ENCODE measurements around the gene EPS8.

The EPS8 gene

DNA sequence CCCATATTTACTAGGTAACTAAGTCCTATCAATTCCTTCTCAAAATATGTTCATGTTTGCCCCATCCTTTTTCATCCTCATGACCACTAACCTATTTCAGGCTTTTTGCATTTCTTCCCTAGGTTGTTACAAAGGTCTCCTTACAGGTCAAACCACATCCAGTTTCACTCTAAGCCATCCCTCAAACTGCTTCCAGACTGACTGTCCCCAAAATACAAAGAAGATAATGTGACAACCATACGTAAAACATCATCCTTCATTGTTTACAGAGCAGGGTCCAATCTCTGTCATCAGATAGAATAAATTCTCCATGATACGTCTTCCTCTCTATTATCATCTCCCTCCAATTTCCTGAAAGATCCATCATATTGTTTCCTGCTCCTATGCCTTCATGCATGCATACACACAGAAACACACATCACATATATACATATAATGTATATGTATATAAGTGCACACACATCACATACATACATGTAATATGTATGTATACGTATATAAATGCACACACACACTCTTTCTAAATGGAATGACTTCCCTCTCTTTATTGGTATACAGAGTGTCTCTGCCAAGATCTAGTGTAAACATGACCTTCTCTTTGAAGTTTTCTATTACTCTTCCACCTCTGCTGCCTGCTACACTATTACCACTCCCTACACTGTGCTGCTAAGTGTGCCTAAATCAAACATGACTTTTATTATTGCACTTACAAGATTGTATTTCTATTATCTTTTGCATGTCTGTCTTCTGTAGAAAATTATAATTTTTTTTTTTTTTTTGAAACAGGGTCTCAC, 30.7 kb upstream of the EPS8 start:
- Histone ChIP-seq H3K27me3 (replicated peaks; ENCODE audit: control insufficient read depth, insufficient read depth, low read length) (no peaks in the 10 kb centered on the region), H3K4me3 (replicated peaks; ENCODE audit: low read depth, low read length) (no peak overlapping the region), H3K36me3 (ENCODE audit: control insufficient read depth, insufficient read depth, low read length) (no peaks in the 10 kb centered on the region)
- TF ChIP-seq, protein P1, sequence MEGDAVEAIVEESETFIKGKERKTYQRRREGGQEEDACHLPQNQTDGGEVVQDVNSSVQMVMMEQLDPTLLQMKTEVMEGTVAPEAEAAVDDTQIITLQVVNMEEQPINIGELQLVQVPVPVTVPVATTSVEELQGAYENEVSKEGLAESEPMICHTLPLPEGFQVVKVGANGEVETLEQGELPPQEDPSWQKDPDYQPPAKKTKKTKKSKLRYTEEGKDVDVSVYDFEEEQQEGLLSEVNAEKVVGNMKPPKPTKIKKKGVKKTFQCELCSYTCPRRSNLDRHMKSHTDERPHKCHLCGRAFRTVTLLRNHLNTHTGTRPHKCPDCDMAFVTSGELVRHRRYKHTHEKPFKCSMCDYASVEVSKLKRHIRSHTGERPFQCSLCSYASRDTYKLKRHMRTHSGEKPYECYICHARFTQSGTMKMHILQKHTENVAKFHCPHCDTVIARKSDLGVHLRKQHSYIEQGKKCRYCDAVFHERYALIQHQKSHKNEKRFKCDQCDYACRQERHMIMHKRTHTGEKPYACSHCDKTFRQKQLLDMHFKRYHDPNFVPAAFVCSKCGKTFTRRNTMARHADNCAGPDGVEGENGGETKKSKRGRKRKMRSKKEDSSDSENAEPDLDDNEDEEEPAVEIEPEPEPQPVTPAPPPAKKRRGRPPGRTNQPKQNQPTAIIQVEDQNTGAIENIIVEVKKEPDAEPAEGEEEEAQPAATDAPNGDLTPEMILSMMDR (IDR thresholded peaks at IDR 0.05; ENCODE audit: insufficient read depth, low read length, poor library complexity, severe bottlenecking) = no peak
- no peak for DNase-seq (ENCODE audit: extremely low read depth, insufficient read length)

DNA sequence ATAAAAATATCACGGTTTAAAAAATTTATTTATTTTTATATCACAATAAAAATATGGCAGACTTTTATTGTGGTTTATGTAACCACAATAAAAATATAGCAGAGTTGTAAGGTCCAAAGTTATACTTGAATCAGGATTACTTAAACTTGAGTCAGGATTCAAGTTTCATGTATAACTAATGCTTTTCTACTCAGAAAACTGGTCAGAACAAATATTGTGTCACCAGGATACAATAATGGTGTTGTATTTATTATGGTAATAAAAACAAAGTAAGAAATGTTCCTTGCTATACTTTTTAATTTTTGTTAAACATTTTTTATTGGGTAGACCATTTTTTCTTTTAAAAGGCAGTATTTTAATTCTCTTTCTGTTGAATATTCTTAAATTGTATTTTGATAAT, 29.2 kb upstream of the EPS8 start:
- H3K27me3 ChIP-seq (replicated peaks; ENCODE audit: control insufficient read depth, insufficient read depth, low read length) = no peaks in the 10 kb centered on the region
- no peaks in the 10 kb centered on the region for H3K36me3 ChIP-seq (ENCODE audit: control insufficient read depth, insufficient read depth, low read length)
- TF ChIP-seq, protein P1 (IDR thresholded peaks at IDR 0.05; ENCODE audit: insufficient read depth, low read length, poor library complexity, severe bottlenecking) = no peak
- no peak overlapping the region for H3K4me3 ChIP-seq (replicated peaks; ENCODE audit: low read depth, low read length)
- no peak for DNase-seq (ENCODE audit: extremely low read depth, insufficient read length)

DNA sequence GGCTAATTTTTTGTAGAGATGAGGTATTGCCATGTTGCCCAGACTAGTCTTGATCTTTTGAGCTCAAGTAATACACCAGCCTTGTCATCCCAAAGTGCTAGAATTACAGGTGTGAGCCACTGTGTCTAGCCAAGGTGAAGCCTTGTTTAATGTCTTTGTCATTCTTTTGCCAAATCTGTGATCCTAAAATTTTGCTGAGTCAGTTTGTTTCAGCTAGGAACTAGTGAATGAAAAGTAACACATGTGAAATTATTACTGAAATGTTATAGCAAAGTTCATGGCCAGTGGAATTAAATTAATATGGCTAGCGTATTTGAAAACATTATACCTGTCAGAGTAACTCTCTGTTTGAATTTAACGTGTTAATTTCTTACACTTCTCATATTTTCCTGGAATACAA, 26.5 kb upstream of the EPS8 start:
- TF ChIP-seq, protein P1 (IDR thresholded peaks at IDR 0.05; ENCODE audit: insufficient read depth, low read length, poor library complexity, severe bottlenecking) = no peak
- Histone ChIP-seq H3K36me3 (ENCODE audit: control insufficient read depth, insufficient read depth, low read length) (no peaks in the 10 kb centered on the region), H3K4me3 (replicated peaks; ENCODE audit: low read depth, low read length) (no peak overlapping the region), H3K27me3 (replicated peaks; ENCODE audit: control insufficient read depth, insufficient read depth, low read length) (no peaks in the 10 kb centered on the region)
- no peak for DNase-seq (ENCODE audit: extremely low read depth, insufficient read length)

DNA sequence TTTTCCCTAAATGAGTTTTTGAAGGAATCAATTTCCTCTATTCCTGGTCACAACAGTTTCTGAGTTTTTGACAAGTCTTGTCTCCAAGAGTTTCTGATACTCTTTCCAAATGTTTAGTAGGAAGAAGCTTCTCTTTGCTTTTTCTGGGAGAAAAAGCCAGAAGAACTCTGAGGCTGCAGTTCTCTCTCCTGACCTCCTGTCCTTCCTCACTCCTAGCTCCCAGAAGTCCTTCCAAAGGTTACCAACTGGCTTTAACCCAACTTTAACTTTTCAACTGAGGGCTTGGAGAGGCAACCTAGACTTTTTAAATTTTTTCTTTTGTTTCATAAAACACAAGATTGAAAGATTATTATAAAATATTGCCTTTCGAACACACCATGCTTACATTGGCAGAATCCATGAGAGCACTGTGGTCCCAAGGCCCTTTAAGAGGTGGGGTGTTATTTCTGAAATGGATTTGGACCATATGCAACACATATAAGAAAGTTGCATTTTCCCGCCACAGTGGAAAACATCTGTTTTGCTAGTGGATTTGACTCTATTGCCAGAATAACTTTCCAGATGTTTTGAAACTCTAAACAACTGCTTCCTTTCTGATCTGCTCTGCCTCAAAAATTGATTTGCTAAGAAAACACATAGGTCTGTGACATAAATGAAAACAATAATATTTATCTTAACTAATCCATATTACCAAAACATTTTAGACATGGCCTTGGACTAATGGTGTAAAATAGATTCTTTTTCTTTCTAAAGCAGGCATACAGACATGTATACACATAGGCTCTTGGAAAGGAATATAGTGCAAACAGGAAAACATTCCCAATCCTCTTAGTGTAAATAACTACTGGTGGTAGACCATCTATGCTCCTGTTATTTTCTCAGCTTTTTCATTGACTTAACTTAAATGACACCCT, 22.3 kb upstream of the EPS8 start:
- DNase-seq (ENCODE audit: extremely low read depth, insufficient read length) = no peak
- H3K36me3 ChIP-seq (ENCODE audit: control insufficient read depth, insufficient read depth, low read length) = no peaks in the 10 kb centered on the region
- TF ChIP-seq, protein P1 (IDR thresholded peaks at IDR 0.05; ENCODE audit: insufficient read depth, low read length, poor library complexity, severe bottlenecking) = no peak
- no peak overlapping the region for H3K4me3 ChIP-seq (replicated peaks; ENCODE audit: low read depth, low read length)
- H3K27me3 ChIP-seq (replicated peaks; ENCODE audit: control insufficient read depth, insufficient read depth, low read length) = no peaks in the 10 kb centered on the region

DNA sequence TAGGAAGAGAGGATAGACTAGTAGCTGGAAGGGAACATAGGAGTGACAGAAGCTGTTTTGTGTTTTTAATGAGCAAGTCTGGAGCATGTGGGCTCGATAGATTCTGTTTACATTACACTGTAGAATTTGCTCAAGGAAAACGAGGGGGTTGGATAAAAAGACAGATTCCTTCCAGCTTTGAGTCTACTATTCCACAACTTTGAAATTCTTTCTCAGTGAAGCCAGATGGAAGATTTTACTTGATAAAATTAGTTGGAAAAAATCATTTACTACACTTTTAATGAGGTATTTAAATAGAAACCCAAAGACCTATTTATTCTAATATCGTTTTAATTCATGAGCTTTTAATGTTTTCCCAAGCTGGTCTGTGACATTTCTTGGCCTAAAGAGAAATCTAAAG, 19.5 kb upstream of the EPS8 start:
- TF ChIP-seq, protein P1 (IDR thresholded peaks at IDR 0.05; ENCODE audit: insufficient read depth, low read length, poor library complexity, severe bottlenecking) = no peak
- no peak overlapping the region for H3K4me3 ChIP-seq (replicated peaks; ENCODE audit: low read depth, low read length)
- DNase-seq (ENCODE audit: extremely low read depth, insufficient read length) = no peak

More for the DNA sequence above, 19.5 kb upstream of the EPS8 start:
- no peaks in the 10 kb centered on the region for H3K36me3 ChIP-seq (ENCODE audit: control insufficient read depth, insufficient read depth, low read length)
- no peaks in the 10 kb centered on the region for H3K27me3 ChIP-seq (replicated peaks; ENCODE audit: control insufficient read depth, insufficient read depth, low read length)
